Vagina (tissue), 2 donors: ENCODE results near the gene TNFRSF6B.

ENCODE experiments used
- CTCF ChIP-seq, 3 experiments: fragments of 450-650 bp in 2 of 3; fragments of 200-600 bp in 1 of 3; sonication (generic) in 1 of 3; IDR thresholded peaks; one replicate each; pipeline ENCODE4 v1.5.1; 2017 to 2019; ENCODE audit warnings: antibody characterized with exemption in 3 of 3, mild to moderate bottlenecking in 2 of 3, moderate library complexity in 2 of 3
- POLR2A ChIP-seq, 2 donors: fragments of 450-650 bp; IDR thresholded peaks; one replicate each; pipeline ENCODE4 v1.6.1; 2017; ENCODE audit warnings: antibody characterized with exemption in 2 of 2, mild to moderate bottlenecking in 2 of 2, moderate library complexity in 2 of 2
- POLR2AphosphoS5 ChIP-seq, 2 donors: sonication (generic); formaldehyde crosslinking; IDR thresholded peaks; one replicate each; pipeline ENCODE4 v1.9.0; 2017; ENCODE audit warnings: antibody characterized with exemption in 2 of 2, mild to moderate bottlenecking in 2 of 2, low read depth in 1 of 2; ENCODE audit not compliant: insufficient read depth in 1 of 2

GRCh38 chr20:63651942-63652191 is 44.6 kb upstream of the TNFRSF6B start:
- TF ChIP-seq CTCF (IDR thresholded peaks at IDR 0.05) = no peak
- no peak for TF ChIP-seq POLR2A (IDR thresholded peaks at IDR 0.05)
- no peak for TF ChIP-seq POLR2AphosphoS5 (IDR thresholded peaks at IDR 0.05; ENCODE audit: insufficient read depth in 1 of 2, low read depth in 1 of 2)
